Measurements from ENCODE around the gene DPAGT1.

The DPAGT1 gene

DNA sequence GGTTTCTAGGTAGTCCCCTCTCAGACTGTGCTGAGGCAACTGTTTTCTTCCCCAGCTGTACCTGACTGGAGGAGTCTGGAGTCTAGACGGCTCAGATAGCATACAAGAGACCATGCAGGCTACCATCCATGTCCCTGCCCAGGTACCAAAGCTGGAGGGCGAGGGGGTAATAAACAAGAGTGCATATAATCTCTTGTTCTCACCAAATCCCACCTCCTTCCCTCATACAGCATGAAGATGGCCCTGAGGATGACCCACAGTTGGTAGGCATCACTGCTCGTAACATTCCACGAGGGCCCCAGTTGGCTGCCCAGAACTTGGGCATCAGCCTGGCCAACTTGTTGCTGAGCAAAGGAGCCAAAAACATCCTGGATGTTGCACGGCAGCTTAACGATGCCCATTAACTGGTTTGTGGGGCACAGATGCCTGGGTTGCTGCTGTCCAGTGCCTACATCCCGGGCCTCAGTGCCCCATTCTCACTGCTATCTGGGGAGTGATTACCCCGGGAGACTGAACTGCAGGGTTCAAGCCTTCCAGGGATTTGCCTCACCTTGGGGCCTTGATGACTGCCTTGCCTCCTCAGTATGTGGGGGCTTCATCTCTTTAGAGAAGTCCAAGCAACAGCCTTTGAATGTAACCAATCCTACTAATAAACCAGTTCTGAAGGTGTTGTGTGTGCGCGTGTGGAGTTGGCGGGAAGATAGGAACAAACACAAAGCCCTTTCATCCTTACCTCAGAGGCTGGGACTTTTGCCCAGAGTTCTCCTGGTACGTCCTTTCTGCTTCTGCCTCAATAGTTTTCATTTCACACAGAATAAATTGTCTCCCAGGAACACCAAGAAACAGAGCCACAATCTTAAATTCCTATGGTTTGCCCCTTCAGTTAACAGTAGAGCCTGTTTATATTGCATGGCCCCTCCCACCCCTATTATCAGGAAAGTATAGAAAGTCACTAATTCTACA, 8.5 kb downstream of the DPAGT1 start:
- H3K9me3 ChIP-seq (ENCODE audit: control insufficient read depth in 2 of 2, low read length in 2 of 2) = no peaks in the 10 kb centered on the region
- peaks cover 24 to 28% of the 10 kb centered on the region in 2 donors for H3K36me3 ChIP-seq (ENCODE audit: control insufficient read depth in 2 of 2, insufficient read depth in 2 of 2, low read length in 2 of 2)
- no peaks in the 10 kb centered on the region for H3K27me3 ChIP-seq (ENCODE audit: control insufficient read depth in 1 of 2, insufficient read depth in 2 of 2, low read length in 2 of 2)
- H3K27ac ChIP-seq (ENCODE audit: low read length) = peak overlapping the region; percentile 88
- peaks cover 31% of the 10 kb centered on the region for H3K4me1 ChIP-seq (ENCODE audit: control insufficient read depth, insufficient read depth, low read length)
- peak overlapping the region; percentile 84 to 91 for H3K4me3 ChIP-seq (ENCODE audit: low read length in 2 of 2)
- peak overlapping the region; percentile 69 to 88 for H3K9ac ChIP-seq (ENCODE audit: low read length in 2 of 2)

DNA sequence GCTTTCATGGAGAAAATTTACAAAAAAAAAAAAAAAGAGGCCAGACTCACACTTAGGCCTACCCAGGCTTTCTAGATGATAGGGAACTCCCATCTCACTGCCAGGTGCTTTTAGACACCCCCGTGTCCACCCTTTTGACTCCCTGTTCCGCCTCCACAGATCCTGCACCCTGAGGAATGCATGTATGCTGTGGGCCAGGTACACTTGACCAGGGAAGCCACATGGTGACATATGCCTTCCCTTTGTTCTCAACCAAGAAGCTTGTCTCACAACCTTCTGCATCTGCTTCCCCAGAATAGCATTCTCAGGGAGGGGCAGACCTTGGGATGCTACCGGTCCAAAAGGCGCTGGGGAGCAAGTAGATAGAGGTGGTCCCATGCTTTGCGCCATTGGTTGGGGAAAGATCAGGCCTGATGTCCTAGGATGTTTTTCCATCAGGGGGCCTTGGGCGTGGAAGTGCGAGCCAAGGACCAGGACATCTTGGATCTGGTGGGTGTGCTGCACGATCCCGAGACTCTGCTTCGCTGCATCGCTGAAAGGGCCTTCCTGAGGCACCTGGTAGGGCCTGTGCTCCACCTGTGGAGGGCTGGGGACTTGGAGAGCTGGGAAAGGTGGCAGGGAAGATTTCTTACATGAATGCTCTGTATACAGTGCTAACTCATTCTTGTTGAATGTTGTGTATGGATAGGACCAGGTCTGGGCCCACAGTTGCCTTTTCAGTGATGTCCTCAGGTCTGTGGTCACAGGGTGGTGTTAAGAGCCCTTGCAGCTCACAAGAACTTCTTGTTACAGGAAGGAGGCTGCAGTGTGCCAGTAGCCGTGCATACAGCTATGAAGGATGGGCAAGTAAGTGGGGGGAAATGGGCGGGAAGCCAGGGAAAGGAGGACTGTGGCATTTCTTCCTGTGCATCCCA, 9.4 kb downstream of the DPAGT1 start:
- peak overlapping the region in 1 of 2 donors; percentile 3 for H3K4me3 ChIP-seq (ENCODE audit: low read length in 2 of 2)
- no peaks in the 10 kb centered on the region for H3K9me3 ChIP-seq (ENCODE audit: control insufficient read depth in 2 of 2, low read length in 2 of 2)
- peaks cover 36% of the 10 kb centered on the region for H3K4me1 ChIP-seq (ENCODE audit: control insufficient read depth, insufficient read depth, low read length)
- no peaks in the 10 kb centered on the region for H3K27me3 ChIP-seq (ENCODE audit: control insufficient read depth in 1 of 2, insufficient read depth in 2 of 2, low read length in 2 of 2)
- peak overlapping the region; percentile 88 for H3K27ac ChIP-seq (ENCODE audit: low read length)
- peak overlapping the region; percentile 69 to 88 for H3K9ac ChIP-seq (ENCODE audit: low read length in 2 of 2)
- peaks cover 15 to 19% of the 10 kb centered on the region in 2 donors for H3K36me3 ChIP-seq (ENCODE audit: control insufficient read depth in 2 of 2, insufficient read depth in 2 of 2, low read length in 2 of 2)

DNA sequence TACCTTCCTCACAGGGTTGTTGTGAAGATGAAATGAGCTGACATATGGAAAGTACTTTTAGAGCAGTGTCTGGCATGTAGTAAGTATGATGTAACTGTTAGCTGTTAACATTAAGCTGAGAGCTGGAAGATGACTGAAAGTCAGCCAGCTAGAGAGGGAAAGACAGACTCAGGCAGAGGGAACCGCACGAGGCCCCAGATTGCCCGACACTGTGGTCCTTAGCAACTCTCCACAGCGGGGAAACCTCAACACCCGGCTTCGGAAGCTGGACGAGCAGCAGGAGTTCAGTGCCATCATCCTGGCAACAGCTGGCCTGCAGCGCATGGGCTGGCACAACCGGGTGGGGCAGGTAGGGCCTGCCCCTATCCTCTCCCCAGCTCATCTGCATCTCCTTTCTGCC, 10.5 kb downstream of the DPAGT1 start:
- Histone ChIP-seq H3K9ac (ENCODE audit: low read length in 2 of 2) (peak overlapping the region; percentile 7 to 37), H3K27me3 (ENCODE audit: control insufficient read depth in 1 of 2, insufficient read depth in 2 of 2, low read length in 2 of 2) (no peaks in the 10 kb centered on the region), H3K27ac (ENCODE audit: low read length) (no peak overlapping the region), H3K36me3 (ENCODE audit: control insufficient read depth in 2 of 2, insufficient read depth in 2 of 2, low read length in 2 of 2) (peaks cover 7 to 9% of the 10 kb centered on the region in 2 donors), H3K4me3 (ENCODE audit: low read length in 2 of 2) (no peak overlapping the region), H3K9me3 (ENCODE audit: control insufficient read depth in 2 of 2, low read length in 2 of 2) (no peaks in the 10 kb centered on the region), H3K4me1 (ENCODE audit: control insufficient read depth, insufficient read depth, low read length) (peaks cover 37% of the 10 kb centered on the region)

DNA sequence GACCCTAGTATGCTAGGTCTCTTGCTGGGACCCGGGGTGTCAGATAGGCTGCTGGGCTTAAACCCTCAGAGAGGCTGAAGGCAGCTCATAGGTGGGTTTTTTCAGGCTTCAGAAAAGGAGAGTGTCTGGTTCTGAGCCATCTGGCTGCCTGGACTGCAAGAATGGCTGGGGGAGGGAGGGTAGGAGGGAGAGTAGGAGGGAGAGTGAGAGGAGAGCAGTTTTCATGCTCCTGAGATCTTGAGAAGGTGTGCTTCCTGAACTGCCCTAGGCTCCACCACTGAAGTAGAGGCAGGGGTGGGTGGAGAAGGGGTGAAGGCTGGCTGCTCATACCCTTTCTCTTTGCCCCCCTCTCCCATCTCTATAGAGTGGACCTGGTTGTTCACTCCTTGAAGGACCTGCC, 12.3 kb downstream of the DPAGT1 start:
- no peak overlapping the region for H3K4me3 ChIP-seq (ENCODE audit: low read length in 2 of 2)
- peaks cover 7 to 9% of the 10 kb centered on the region in 2 donors for H3K36me3 ChIP-seq (ENCODE audit: control insufficient read depth in 2 of 2, insufficient read depth in 2 of 2, low read length in 2 of 2)
- H3K4me1 ChIP-seq (ENCODE audit: control insufficient read depth, insufficient read depth, low read length) = peaks cover 41% of the 10 kb centered on the region
- H3K9me3 ChIP-seq (ENCODE audit: control insufficient read depth in 2 of 2, low read length in 2 of 2) = no peaks in the 10 kb centered on the region
- H3K27ac ChIP-seq (ENCODE audit: low read length) = no peak overlapping the region
- no peak overlapping the region for H3K9ac ChIP-seq (ENCODE audit: low read length in 2 of 2)
- no peaks in the 10 kb centered on the region for H3K27me3 ChIP-seq (ENCODE audit: control insufficient read depth in 1 of 2, insufficient read depth in 2 of 2, low read length in 2 of 2)

DNA sequence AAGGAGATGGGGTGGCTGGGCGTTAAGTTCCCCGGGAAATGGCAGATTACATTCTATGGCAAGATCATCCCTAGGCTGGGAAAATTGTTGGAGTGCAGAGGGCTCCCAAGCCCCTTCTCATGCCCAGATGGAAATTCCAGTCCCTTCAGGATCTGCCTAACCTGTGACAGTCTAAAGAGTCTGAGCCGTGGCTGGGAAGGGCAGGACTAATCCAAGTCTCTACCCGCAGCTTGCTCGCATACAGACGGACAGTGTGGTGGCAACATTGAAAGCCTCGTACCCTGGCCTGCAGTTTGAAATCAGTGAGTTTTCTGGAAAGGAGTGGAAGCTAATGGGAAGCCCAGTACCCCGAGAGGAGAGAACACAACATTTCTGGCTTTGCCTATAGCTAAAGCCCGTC, 13.2 kb downstream of the DPAGT1 start:
- Histone ChIP-seq H3K9me3 (ENCODE audit: control insufficient read depth in 2 of 2, low read length in 2 of 2) (no peaks in the 10 kb centered on the region), H3K9ac (ENCODE audit: low read length in 2 of 2) (no peak overlapping the region), H3K4me1 (ENCODE audit: control insufficient read depth, insufficient read depth, low read length) (peaks cover 32% of the 10 kb centered on the region), H3K36me3 (ENCODE audit: control insufficient read depth in 2 of 2, insufficient read depth in 2 of 2, low read length in 2 of 2) (peaks cover 7 to 9% of the 10 kb centered on the region in 2 donors), H3K27me3 (ENCODE audit: control insufficient read depth in 1 of 2, insufficient read depth in 2 of 2, low read length in 2 of 2) (no peaks in the 10 kb centered on the region), H3K27ac (ENCODE audit: low read length) (no peak overlapping the region), H3K4me3 (ENCODE audit: low read length in 2 of 2) (no peak overlapping the region)

DNA sequence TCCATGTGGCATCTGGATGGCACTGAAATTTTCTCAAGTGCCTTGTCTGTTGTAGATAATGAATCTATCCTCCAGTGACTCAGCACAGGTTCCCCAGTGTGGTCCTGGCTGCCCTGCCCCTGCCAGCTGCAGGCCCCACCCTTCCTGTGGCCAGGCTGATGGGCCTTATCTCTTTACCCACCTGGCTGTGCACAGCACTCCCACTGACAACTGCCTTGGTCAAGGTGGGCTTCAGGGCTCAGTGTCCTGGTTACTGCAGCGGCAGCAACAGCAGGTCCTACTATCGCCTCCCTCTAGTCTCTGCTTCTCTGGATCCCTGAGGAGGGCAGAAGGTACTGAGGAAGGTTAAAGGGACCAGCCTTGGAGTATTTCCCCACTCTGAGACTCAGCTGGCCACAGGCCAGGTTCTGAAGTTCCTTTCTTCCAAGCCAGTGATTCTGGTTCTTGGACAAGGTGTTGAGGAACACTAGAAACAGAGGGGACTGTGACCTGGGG, 13.9 kb downstream of the DPAGT1 start:
- Histone ChIP-seq H3K9ac (ENCODE audit: low read length in 2 of 2) (no peak overlapping the region), H3K4me1 (ENCODE audit: control insufficient read depth, insufficient read depth, low read length) (peaks cover 26% of the 10 kb centered on the region), H3K27ac (ENCODE audit: low read length) (no peak overlapping the region), H3K9me3 (ENCODE audit: control insufficient read depth in 2 of 2, low read length in 2 of 2) (no peaks in the 10 kb centered on the region), H3K4me3 (ENCODE audit: low read length in 2 of 2) (no peak overlapping the region), H3K36me3 (ENCODE audit: control insufficient read depth in 2 of 2, insufficient read depth in 2 of 2, low read length in 2 of 2) (peaks cover 4 to 9% of the 10 kb centered on the region in 2 donors), H3K27me3 (ENCODE audit: control insufficient read depth in 1 of 2, insufficient read depth in 2 of 2, low read length in 2 of 2) (no peaks in the 10 kb centered on the region)

DNA sequence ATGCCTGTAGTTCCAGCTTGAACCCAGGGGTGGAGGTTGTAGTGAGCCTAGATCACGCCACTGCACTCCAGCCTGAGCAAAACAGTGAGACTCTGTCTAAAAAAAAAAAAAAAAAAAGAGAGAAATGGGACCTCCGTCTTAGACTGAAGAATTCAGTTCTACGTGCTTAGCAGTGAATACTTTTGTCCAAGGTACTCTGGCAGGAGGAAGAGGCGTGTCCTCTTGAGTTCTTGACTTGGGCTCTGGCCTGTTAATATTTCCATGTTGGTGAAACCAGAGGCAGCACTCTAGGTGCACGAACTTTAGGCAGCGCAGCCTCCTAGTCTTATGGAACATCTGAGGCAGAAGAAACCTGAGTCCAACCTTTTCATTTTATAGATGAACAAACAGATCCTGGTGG, 14.5 kb downstream of the DPAGT1 start:
- Histone ChIP-seq H3K36me3 (ENCODE audit: control insufficient read depth in 2 of 2, insufficient read depth in 2 of 2, low read length in 2 of 2) (peaks cover 2 to 4% of the 10 kb centered on the region in 2 donors), H3K9ac (ENCODE audit: low read length in 2 of 2) (no peak overlapping the region), H3K9me3 (ENCODE audit: control insufficient read depth in 2 of 2, low read length in 2 of 2) (no peaks in the 10 kb centered on the region), H3K4me1 (ENCODE audit: control insufficient read depth, insufficient read depth, low read length) (peaks cover 20% of the 10 kb centered on the region), H3K27me3 (ENCODE audit: control insufficient read depth in 1 of 2, insufficient read depth in 2 of 2, low read length in 2 of 2) (no peaks in the 10 kb centered on the region), H3K27ac (ENCODE audit: low read length) (no peak overlapping the region), H3K4me3 (ENCODE audit: low read length in 2 of 2) (no peak overlapping the region)

DNA sequence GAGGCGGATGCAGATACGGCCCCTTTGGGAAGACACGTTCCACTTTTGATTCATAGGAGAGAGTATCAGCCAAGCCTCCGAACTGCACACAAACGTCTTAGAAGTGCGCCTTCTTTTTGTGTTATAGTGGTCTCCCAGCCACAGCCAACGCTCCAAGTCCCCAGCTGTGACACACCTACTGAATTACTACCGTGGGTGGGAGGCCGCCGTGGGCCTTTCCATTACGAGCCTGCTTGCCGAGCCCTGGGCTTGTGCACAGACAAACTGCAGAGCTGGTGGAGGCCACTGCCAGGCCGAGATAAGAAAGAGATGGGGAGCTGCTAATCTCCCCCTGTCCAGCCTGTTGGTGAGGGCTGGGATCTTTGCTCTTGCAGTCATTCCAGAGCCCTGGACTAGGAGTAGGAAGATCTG, 16.2 kb downstream of the DPAGT1 start:
- peak overlapping the region; percentile 82 for H3K27ac ChIP-seq (ENCODE audit: low read length)
- peaks cover 12 to 17% of the 10 kb centered on the region in 2 donors for H3K36me3 ChIP-seq (ENCODE audit: control insufficient read depth in 2 of 2, insufficient read depth in 2 of 2, low read length in 2 of 2)
- H3K9me3 ChIP-seq (ENCODE audit: control insufficient read depth in 2 of 2, low read length in 2 of 2) = no peaks in the 10 kb centered on the region
- H3K9ac ChIP-seq (ENCODE audit: low read length in 2 of 2) = peak overlapping the region; percentile 79 to 88
- H3K4me3 ChIP-seq (ENCODE audit: low read length in 2 of 2) = peak overlapping the region; percentile 87 to 98
- H3K4me1 ChIP-seq (ENCODE audit: control insufficient read depth, insufficient read depth, low read length) = peaks cover 18% of the 10 kb centered on the region
- H3K27me3 ChIP-seq (ENCODE audit: control insufficient read depth in 1 of 2, insufficient read depth in 2 of 2, low read length in 2 of 2) = no peaks in the 10 kb centered on the region

DNA sequence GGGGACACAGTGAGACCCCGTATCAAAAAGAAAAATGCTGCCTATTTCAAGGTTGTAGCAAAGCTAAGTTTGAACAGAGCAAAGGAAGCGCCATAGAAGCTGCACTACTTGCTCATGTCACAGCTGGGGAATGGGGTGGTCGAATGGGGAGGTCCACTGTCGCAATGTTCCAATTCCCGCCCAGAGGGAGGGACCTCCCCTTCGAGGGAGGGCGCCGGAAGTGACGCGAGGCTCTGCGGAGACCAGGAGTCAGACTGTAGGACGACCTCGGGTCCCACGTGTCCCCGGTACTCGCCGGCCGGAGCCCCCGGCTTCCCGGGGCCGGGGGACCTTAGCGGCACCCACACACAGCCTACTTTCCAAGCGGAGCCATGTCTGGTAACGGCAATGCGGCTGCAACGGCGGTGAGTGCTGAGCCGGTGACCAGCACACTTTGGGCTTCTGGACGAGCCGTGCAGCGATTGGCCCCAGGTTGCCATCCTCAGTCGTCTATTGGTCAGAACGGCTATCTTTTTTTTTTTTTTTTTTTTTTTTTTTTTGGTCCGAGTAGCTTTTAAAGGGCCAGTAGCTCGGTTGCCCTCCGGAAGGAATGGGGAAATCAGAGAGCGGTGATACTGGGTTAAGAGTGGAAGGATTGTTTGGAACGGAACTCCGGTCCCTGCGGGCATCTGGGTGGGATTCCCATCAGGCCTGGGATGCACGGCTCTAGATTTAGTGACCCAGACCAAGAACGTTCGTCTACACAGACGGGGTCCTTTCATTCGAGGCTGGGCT, 16.8 kb downstream of the DPAGT1 start, which contains the start of gene HMBS:
Gene HMBS (plus strand): TSS at position 219 of the 774 bp plus-strand sequence. CDS start 153 bp downstream, at position 372.
- Histone ChIP-seq H3K36me3 (ENCODE audit: control insufficient read depth in 2 of 2, insufficient read depth in 2 of 2, low read length in 2 of 2) (peaks cover 13 to 18% of the 10 kb centered on the region in 2 donors), H3K27ac (ENCODE audit: low read length) (peak within 1 kb of the TSS; percentile 82), H3K9me3 (ENCODE audit: control insufficient read depth in 2 of 2, low read length in 2 of 2) (no peaks in the 10 kb centered on the region), H3K27me3 (ENCODE audit: control insufficient read depth in 1 of 2, insufficient read depth in 2 of 2, low read length in 2 of 2) (no peaks in the 10 kb centered on the region), H3K4me3 (ENCODE audit: low read length in 2 of 2) (peak within 1 kb of the TSS; percentile 87 to 98), H3K9ac (ENCODE audit: low read length in 2 of 2) (peak within 1 kb of the TSS; percentile 79 to 88), H3K4me1 (ENCODE audit: control insufficient read depth, insufficient read depth, low read length) (peaks cover 18% of the 10 kb centered on the region)
